PC-3 (cell line): Measurements from ENCODE around the gene TASOR2.

Experiments
- CTCF ChIP-seq: fragments of 300-600 bp; sonication (generic); conservative IDR thresholded peaks from 2 replicates; pipeline ENCODE4 v1.5.1; 2017; ENCODE audit warnings: antibody characterized with exemption, low read depth, mild to moderate bottlenecking, low read length
- EZH2 ChIP-seq: fragments of 300-600 bp; sonication (generic); IDR thresholded peaks from one replicate; pipeline ENCODE4 v1.6.1; 2017; ENCODE audit warnings: antibody characterized with exemption, mild to moderate bottlenecking, low read length; ENCODE audit not compliant: unreplicated experiment
- EZH2phosphoT487 ChIP-seq: fragments of 300-600 bp; sonication (generic); IDR thresholded peaks from 2 replicates; pipeline ENCODE4 v1.6.1; 2018; ENCODE audit warnings: mild to moderate bottlenecking, antibody characterized with exemption, low read length, borderline replicate concordance

GRCh38 chr10:5698062-5698461, 13.4 kb downstream of the TASOR2 start:
- TF ChIP-seq CTCF (no peak), EZH2 (no peak), EZH2phosphoT487 (no peak)
